Progenitor cell of endocrine pancreas (in vitro differentiated cells): ENCODE results near the gene UBE2L3. TPM values are rescaled to one million over a fixed set of nuclear protein-coding genes. Genes with fewer than 3 reads are reported as not detected.

Source experiments
- DNase-seq: peaks from one replicate; pipeline ENCODE4 v3.0.0; 2021; ENCODE audit warnings: low spot score; ENCODE audit not compliant: unreplicated experiment
- H3K27ac Mint-ChIP-seq: 2 replicates; pipeline ENCODE4 v1.8.0; 2021; ENCODE audit warnings: mild to moderate bottlenecking, moderate library complexity, mixed read lengths
- H3K27me3 Mint-ChIP-seq: 2 replicates; pipeline ENCODE4 v1.8.0; 2021; ENCODE audit warnings: mixed read lengths
- H3K36me3 Mint-ChIP-seq: 2 replicates; pipeline ENCODE4 v1.8.0; 2022; ENCODE audit warnings: mixed read lengths; ENCODE audit not compliant: insufficient read depth
- H3K4me1 Mint-ChIP-seq: 2 replicates; pipeline ENCODE4 v1.8.0; 2021; ENCODE audit warnings: low read depth, mixed read lengths
- H3K4me3 Mint-ChIP-seq: 2 replicates; pipeline ENCODE4 v1.8.0; 2021; ENCODE audit warnings: low read depth, mild to moderate bottlenecking, moderate library complexity, mixed read lengths
- H3K9me3 Mint-ChIP-seq: 2 replicates; pipeline ENCODE4 v1.8.0; 2021; ENCODE audit warnings: low read depth, mixed read lengths
- CTCF ChIP-seq: fragments of 200-600 bp; sonication (generic); IDR thresholded peaks from one replicate; pipeline ENCODE4 v1.5.0; 2021; ENCODE audit warnings: antibody characterized with exemption, mild to moderate bottlenecking; ENCODE audit not compliant: unreplicated experiment
- total RNA-seq: library from RNA; stranded (reverse); gene quantifications from 2 replicates; pipeline ENCODE4 v1.2.1, GENCODE V29; 2021

Gene UBE2L3
- total RNA-seq, 1 donor from 2014 or later, result 67.4 TPM

- Mint-ChIP-seq H3K36me3 (peaks cover 5% of the 10 kb centered on the region), H3K27ac (peak overlapping the region; percentile 98), H3K27me3 (no peaks in the 10 kb centered on the region), H3K4me3 (peak overlapping the region; percentile 92), H3K4me1 (peaks cover 40% of the 10 kb centered on the region), H3K9me3 (no peaks in the 10 kb centered on the region)
- no peak for DNase-seq
- no peak for TF ChIP-seq CTCF
Measured at GRCh38 chr22:21569459-21570170, 2.1 kb downstream of the UBE2L3 start.

GRCh38 chr22:21570398-21570797, 2.9 kb downstream of the UBE2L3 start:
- Mint-ChIP-seq H3K4me3 (no peak overlapping the region), H3K27me3 (no peaks in the 10 kb centered on the region), H3K36me3 (peaks cover 5% of the 10 kb centered on the region), H3K9me3 (no peaks in the 10 kb centered on the region), H3K4me1 (peaks cover 40% of the 10 kb centered on the region), H3K27ac (peak overlapping the region; percentile 41)
- DNase-seq, result no peak
- TF ChIP-seq CTCF, result no peak

- Mint-ChIP-seq H3K27me3 (no peaks in the 10 kb centered on the region), H3K27ac (no peak overlapping the region), H3K4me1 (peaks cover 40% of the 10 kb centered on the region), H3K36me3 (peaks cover 5% of the 10 kb centered on the region), H3K9me3 (no peaks in the 10 kb centered on the region), H3K4me3 (no peak overlapping the region)
- TF ChIP-seq CTCF, result no peak
- DNase-seq, result no peak
Measured at GRCh38 chr22:21571679-21572078, 4.2 kb downstream of the UBE2L3 start.

GRCh38 chr22:21573293-21573734, 5.8 kb downstream of the UBE2L3 start:
- H3K9me3 Mint-ChIP-seq, result no peaks in the 10 kb centered on the region
- peaks cover 44% of the 10 kb centered on the region for H3K4me1 Mint-ChIP-seq
- H3K36me3 Mint-ChIP-seq, result peaks cover 6% of the 10 kb centered on the region
- H3K4me3 Mint-ChIP-seq, result no peak overlapping the region
- no peaks in the 10 kb centered on the region for H3K27me3 Mint-ChIP-seq
- no peak for TF ChIP-seq CTCF
- no peak for DNase-seq
- no peak overlapping the region for H3K27ac Mint-ChIP-seq

GRCh38 chr22:21573750-21574494, 6.4 kb downstream of the UBE2L3 start:
- no peak overlapping the region for H3K4me3 Mint-ChIP-seq
- H3K36me3 Mint-ChIP-seq, result peaks cover 6% of the 10 kb centered on the region
- peaks cover 41% of the 10 kb centered on the region for H3K4me1 Mint-ChIP-seq
- H3K27me3 Mint-ChIP-seq, result no peaks in the 10 kb centered on the region
- peak overlapping the region; percentile 34 for H3K27ac Mint-ChIP-seq
- DNase-seq, result no peak
- no peaks in the 10 kb centered on the region for H3K9me3 Mint-ChIP-seq
- no peak for TF ChIP-seq CTCF
